Stimulated activated CD4-positive, alpha-beta T cell treated with anti-CD3 and anti-CD28 coated beads, Interleukin-1b, Interleukin-23, amount 100 ng/mL, for 48 hours (primary cell): Measurements from ENCODE around the gene SMYD2.
A peak's percentile ranks its signal among the peaks of the same experiment; 100 is the strongest.

ENCODE experiments used
- DNase-seq: peaks from one replicate; pipeline ENCODE4 v3.0.0-alpha.2; 2020

SMYD2 gene

GRCh38 chr1:214330222-214330621, 49.3 kb downstream of the SMYD2 start:
- DNase-seq, result no peak

DNA sequence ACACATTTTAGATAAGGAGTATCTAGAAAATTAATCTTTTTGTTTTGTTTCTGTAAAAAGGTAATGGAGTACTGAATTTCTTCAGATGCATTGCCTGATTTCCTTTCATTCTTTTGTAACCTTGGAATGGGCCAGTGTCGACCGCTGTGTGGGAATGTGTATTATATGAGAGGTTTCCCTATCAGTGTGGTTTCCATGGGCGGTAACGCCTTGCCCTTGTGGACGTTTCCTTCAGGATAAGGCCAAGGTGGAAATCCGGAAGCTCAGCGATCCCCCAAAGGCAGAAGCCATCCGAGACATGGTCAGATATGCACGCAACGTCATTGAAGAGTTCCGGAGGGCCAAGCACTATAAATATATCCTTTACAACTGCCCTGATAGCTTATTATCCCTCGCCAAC, 49.8 kb downstream of the SMYD2 start:
- DNase-seq, result no peak

DNA sequence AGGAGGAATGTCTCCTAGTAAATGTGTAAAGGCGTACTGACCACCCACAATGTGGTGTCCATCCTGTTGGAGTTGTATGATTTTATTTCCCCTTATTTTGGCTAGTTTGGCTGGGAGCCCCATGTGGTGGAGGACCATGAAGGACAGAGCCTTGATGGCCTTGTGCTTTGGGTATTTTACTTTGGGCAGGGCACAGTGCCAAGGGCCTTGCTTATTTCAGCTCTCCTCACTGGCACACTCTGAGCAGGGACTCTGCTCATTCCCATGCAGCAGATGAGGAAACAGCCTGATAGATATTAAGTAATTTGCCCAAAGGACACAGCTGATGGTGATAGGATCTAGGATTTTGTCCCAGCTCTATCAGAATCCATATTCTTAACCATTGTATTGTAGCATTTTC, 50.2 kb downstream of the SMYD2 start:
- DNase-seq, result no peak

GRCh38 chr1:214331827-214332423, 51.0 kb downstream of the SMYD2 start:
- peak; percentile 59 for DNase-seq

- peak; percentile 33 for DNase-seq
Observed at GRCh38 chr1:214332946-214333798, 52.2 kb downstream of the SMYD2 start.

- no peak for DNase-seq
Observed at GRCh38 chr1:214335567-214335966, 54.6 kb downstream of the SMYD2 start.

DNA sequence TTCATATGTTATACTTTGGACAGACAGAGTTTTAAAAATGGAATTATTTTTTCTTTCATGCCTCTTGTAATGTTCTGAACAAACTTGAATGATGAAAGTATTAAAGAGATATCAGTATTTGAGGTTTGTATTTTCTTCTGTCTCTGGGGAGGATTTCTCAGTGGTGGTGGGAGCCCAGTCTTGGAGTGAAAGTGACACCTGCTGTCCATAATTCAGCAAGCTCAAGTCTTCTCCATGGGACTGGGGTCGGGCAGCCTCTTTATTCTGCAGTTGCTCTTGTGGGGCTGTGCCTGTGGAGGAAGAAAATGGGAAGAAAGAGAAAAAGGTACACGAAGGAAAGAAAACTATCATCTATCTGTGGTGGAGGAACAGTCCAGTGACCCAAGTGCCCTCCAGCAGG, 56.1 kb downstream of the SMYD2 start:
- DNase-seq, result no peak

DNA sequence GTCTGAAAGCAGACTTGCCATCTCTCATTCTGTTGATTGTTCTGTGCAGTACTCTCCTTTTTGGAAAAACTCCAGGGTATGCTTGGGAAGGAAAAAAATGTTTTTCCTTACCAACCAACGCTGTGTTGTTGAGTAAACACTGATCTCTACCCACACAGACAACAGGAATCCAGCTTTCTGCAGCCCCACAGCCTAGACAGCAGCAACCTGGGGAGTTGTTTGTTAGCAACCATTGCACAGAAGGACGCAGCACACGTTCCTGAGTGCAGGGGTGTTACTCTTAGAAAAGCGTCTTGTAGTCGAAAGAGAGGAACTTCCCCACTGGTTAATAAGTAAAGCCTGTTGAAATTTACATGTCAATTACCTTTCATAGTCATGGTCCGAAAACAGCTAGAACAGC, 56.6 kb downstream of the SMYD2 start:
- no peak for DNase-seq

GRCh38 chr1:214338212-214338611, 57.3 kb downstream of the SMYD2 start:
- DNase-seq, result no peak

GRCh38 chr1:214341459-214341858, 60.5 kb downstream of the SMYD2 start:
- DNase-seq, result no peak

DNA sequence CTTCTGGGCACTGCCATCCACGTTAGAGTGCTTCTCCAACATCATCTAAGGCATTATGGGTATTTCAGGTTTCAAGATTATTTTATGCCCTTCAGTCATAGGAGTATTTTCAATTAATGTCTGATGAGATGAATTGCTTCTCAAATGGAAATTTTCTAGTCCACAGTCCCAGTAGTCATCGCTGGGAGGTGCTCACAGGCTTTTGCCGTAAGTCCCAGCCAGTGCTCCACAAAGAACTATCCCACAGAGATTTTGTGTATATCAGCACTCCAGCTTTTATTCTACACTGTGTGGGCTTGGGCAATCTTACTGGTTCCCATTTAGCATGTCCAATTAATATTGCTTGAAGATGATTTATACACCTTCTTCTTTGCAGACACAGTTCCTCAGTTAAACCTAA, 61.0 kb downstream of the SMYD2 start:
- DNase-seq, result no peak

- DNase-seq, result no peak
Observed at GRCh38 chr1:214342525-214342924, 61.6 kb downstream of the SMYD2 start.

- no peak for DNase-seq
Observed at GRCh38 chr1:214344897-214345296, 63.9 kb downstream of the SMYD2 start.

GRCh38 chr1:214349008-214349407, 68.0 kb downstream of the SMYD2 start:
- no peak for DNase-seq

DNA sequence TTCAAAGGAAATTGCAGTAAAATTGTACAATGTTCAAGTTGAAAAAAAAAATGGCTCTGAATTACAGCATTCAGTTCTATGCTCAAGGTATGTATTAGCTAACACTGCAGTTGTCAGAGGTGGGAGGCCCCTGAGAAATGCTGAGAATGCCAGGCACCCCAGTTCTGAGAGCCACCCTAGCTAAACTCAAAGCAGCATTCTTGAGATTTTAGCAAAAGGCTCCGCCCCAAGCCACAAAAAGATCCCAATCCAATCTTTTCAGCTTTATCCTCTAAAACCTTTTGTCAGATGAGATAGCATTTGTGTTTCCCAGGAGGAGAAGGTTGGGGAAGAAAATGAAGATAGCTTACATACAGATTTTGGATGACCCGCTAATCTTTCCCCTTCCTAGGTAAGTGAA, 68.8 kb downstream of the SMYD2 start:
- no peak for DNase-seq

DNA sequence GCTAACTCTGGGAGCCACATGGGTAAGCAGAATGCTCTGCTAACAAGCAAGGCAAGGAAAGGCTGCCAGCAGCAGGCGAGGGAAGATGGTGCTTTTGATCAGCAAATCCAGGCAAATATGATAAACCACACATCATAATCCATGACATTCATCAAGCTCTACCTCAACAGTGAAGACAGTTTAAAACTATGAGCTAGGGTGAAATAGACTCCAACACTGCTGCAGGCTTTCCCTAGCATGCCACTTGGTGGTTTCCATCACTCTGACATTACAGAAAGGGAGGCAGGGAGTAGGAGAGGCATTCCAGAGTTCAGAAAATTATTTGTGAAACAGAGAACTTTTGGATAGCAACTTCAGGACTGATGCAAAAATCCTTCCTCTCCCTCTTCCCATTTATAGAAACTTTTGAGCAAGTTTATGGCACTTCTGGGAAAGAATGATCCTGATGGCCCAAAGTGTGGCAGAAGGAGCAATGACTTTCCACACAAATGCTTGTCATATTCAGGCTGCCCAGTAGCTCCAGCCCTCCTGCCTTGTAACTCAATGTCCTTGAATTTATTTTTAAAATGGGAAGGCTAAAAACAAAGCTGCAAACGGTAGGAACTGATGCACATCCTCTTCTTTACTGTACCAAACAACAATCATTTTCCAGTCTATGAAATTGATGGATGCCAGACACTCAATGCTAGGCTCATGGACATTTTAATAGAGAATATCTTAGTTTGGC, 70.8 kb downstream of the SMYD2 start:
- no peak for DNase-seq

- no peak for DNase-seq
Observed at GRCh38 chr1:214352838-214353237, 71.9 kb downstream of the SMYD2 start.

DNA sequence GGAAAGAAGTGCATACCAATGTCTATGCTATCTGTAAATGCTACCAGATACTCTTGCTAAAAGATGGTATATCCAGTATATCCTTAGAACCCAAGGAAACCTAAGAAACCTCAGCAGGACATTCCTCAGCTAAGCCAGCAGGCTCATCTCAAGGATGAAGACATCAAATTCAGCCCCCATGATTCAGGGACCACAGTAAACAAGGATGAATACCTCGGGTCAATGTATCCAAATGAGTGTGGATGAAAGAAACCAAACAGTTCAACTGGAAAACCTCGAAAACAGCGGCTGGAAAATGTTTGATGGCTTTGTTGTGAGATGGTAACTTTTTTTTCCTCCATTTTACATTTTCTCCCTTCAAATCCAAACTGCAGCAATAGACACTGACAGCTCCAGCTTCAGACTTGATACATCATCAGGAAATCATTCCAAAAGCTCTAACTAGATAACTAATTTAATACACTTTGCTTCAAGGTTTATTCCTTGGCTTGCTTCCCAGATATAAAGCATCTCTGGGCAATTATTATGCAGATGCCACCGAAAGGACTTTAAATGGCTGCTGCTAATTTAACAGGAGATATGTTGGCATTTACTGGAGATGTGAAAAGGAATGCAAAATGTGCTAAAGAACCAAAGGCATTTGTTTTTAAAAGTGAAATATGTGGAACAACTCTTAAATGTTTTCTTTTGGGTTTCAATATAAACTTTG, 73.6 kb downstream of the SMYD2 start:
- no peak for DNase-seq

DNA sequence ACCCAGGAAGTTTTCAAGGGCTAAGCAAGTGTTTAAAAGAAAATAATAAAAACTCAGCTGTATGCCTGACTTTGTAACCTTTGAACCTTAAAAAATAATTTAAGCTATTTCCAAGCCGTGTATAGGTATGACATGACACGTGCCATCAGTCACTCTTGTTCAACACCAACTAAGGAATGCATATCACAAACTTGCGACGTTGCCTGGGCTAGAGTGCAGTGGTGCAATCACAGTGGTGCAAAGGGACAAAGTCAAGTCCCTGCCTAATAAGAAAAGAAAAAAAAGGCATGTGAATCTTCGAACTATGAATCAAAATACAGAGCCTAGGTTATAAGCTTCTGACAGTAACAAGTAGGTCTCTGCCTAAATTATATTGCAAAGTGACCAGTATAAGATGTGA, 79.2 kb downstream of the SMYD2 start:
- DNase-seq, result no peak

DNA sequence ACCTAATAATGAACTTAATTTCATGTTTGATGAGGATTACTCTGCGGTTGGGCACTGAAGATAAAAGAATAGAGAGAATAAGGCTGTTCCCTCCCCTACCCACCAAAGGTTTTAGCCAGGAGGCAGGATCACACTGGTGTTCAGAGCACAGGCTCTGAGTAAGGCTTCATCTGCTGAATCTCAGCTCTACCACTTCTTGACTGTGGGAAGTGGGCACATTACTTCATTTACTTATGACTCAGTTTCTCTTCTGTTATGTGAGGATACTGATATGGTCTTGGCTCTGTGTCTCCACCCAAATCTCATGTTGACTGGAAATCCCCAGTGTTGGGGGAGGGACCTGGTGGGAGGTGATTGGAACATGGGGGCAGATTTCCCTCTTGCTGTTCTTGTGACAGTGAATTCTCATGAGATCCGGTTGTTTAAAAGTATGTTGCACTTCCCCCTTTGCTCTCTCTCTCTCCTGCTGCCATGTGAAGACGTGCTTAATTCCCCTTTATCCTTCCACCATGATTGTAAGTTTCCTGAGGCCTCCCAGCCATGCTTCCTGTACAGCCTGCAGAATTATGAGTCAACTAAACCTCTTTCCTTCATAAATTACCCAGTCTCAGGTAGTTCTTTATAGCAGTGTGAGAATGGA, 79.7 kb downstream of the SMYD2 start:
- DNase-seq, result no peak

DNA sequence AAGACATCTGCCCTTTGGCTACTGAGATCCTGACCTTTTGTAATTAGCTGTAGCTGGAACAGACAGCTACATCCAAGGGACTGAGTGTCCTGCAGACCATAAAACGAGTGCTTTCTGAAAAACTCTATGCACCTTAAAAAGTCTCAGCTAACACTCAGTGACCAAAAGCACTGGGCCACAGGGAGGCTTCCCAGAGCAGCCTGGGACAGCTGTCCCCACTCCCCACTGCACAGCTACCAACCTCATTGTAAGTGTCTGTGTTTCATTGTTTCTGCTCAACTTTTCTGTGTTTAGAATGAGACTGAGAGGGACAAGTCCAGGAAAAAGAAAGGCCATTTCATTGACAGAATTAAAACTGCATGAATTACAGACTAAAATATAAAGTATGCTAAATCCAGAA, 80.7 kb downstream of the SMYD2 start:
- no peak for DNase-seq

DNA sequence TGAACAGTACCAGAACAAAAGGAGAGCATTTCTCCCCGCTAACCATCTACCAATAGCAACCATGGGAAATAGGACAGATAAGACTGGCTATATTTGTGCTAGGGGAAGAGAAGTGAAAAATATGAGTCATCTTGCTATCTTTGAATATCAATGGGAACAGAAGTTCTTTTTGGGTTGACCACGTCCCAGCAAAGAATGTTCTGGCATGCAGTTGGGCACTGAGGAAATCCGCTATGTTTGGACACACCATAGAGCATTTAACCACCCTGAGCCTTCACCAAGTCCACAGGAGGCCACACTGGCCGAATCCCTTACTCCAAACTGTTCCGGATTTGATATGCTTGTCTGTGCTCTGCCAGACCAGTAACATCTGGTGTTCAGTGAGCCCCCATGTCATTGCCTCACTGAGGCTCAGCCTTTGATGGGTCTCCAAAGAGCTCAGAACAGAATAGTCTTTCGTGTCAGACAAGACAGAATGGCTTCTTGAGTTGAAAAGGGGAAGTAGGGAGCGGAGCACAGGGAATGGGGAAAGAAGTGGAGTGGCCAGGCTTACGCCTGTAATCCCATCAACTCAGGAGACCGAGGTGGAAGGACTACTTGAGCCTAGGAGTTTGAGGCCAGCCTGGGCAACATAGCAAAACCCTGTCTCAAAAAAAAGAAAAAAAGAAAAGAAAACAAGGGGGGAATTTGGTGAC, 81.4 kb downstream of the SMYD2 start:
- no peak for DNase-seq
